Peyer's patch (tissue), 4 donors: ENCODE measurements around the gene SYNE1.

Experiments used
- POLR2A ChIP-seq, 2 donors: fragments of 450-650 bp; IDR thresholded peaks; one replicate each; pipeline ENCODE4 v1.5.1; 2017; ENCODE audit warnings: antibody characterized with exemption in 2 of 2, mild to moderate bottlenecking in 2 of 2, moderate library complexity in 2 of 2
- TF ChIP-seq, protein P1 (sequence below), 6 experiments: fragments of 450-650 bp in 4 of 6; fragments of 200-600 bp in 2 of 6; sonication (generic) in 1 of 6; IDR thresholded peaks; one replicate each; pipeline ENCODE4 v1.5.1; 2017 to 2019; ENCODE audit warnings: antibody characterized with exemption in 6 of 6, mild to moderate bottlenecking in 3 of 6, moderate library complexity in 1 of 6

DNA sequence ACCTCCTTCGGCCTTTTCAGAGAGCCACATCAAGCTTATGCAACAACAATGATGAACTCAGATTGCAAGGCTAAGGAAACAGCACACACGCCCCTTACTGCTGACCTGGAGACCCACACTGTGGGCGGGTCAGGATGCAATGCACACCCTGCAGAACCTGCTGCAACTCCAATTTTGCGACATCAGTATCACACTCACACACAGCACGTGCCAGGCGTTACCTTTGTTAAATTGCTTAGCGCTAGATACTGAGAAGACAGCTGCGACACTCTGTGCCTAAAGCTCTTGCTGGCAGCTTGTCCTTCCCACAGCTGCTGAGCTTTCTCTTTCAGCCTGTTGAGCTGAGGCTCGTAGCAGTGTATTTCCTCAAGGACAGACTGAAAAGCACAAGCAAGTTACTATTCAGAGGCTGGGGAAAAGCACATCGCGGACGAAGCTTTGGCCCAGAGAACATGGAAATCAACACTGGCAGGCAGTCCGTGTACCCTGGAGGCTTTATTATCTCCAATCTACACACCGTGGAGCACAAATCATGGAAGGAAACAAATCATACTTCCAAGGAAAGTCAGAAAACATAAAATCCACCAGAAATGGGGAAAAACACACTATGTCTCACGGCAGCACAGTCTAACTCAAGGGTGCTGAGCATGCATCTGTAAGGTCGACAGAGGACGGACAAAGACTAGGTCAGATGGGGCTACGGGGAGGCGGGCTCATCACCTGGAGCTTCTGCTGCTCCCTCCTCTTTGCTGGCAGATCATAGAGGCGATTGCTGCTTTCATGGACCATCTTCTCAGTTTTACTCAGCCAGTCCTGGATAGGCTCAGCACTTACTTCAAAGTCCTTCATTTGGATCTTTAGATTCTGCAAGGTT, 268.2 kb downstream of the SYNE1 start:
- no peak for TF ChIP-seq POLR2A (IDR thresholded peaks at IDR 0.05)
- TF ChIP-seq, protein P1, sequence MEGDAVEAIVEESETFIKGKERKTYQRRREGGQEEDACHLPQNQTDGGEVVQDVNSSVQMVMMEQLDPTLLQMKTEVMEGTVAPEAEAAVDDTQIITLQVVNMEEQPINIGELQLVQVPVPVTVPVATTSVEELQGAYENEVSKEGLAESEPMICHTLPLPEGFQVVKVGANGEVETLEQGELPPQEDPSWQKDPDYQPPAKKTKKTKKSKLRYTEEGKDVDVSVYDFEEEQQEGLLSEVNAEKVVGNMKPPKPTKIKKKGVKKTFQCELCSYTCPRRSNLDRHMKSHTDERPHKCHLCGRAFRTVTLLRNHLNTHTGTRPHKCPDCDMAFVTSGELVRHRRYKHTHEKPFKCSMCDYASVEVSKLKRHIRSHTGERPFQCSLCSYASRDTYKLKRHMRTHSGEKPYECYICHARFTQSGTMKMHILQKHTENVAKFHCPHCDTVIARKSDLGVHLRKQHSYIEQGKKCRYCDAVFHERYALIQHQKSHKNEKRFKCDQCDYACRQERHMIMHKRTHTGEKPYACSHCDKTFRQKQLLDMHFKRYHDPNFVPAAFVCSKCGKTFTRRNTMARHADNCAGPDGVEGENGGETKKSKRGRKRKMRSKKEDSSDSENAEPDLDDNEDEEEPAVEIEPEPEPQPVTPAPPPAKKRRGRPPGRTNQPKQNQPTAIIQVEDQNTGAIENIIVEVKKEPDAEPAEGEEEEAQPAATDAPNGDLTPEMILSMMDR (IDR thresholded peaks at IDR 0.05), result no peak
